NCI-H2171 treated with DMSO at 0.1 percent for 48 hours (cell line): Measurements from ENCODE around the gene SIPA1L3.

ENCODE experiments used
- DNase-seq: peaks from one replicate; lab custom pipeline; 2025; lab: John Stamatoyannopoulos, UW

The SIPA1L3 gene

GRCh38 chr19:38239816-38240215, 332.8 kb downstream of the SIPA1L3 start:
- DNase-seq = no peak

GRCh38 chr19:38243279-38243673, 336.3 kb downstream of the SIPA1L3 start:
- DNase-seq = no peak

GRCh38 chr19:38245826-38246498, 339.0 kb downstream of the SIPA1L3 start:
- no peak for DNase-seq

GRCh38 chr19:38247126-38247525, 340.1 kb downstream of the SIPA1L3 start:
- DNase-seq = peak; percentile 21

GRCh38 chr19:38247734-38248268, 340.8 kb downstream of the SIPA1L3 start:
- no peak for DNase-seq

- no peak for DNase-seq
Measured at GRCh38 chr19:38248421-38248820, 341.4 kb downstream of the SIPA1L3 start.

GRCh38 chr19:38250428-38250820, 343.4 kb downstream of the SIPA1L3 start:
- DNase-seq = no peak

- peak; percentile 93 for DNase-seq
Measured at GRCh38 chr19:38250821-38251563, 344.0 kb downstream of the SIPA1L3 start.

GRCh38 chr19:38251564-38252051, 344.6 kb downstream of the SIPA1L3 start:
- peak; percentile 96 for DNase-seq

- peak; percentile 65 for DNase-seq
Measured at GRCh38 chr19:38252385-38252784, 345.4 kb downstream of the SIPA1L3 start.

- DNase-seq = peak; percentile 81
Measured at GRCh38 chr19:38252941-38253691, 346.1 kb downstream of the SIPA1L3 start.

- no peak for DNase-seq
Measured at GRCh38 chr19:38253788-38254187, 346.8 kb downstream of the SIPA1L3 start.

GRCh38 chr19:38255383-38256014, 348.5 kb downstream of the SIPA1L3 start:
- peak; percentile 26 for DNase-seq
